ENCODE results near the gene WBP1.
"Not testable (repeated sequence)": the region's sequence is repeated elsewhere in the genome, so short reads cannot be mapped to it uniquely, and the experiment has no call there.

The WBP1 gene

GRCh38 chr2:74457129-74457548 is 1.1 kb upstream of the WBP1 start:
- Histone ChIP-seq H3K23ac (ENCODE audit: low read length in 2 of 2) (peak overlapping the region in 1 of 2 experiments; percentile 34), H3K79me1 (replicated peaks; ENCODE audit: low read length, poor library complexity, severe bottlenecking) (peaks cover 32% of the 10 kb centered on the region), H2BK12ac (ENCODE audit: low read length in 2 of 2) (no peak overlapping the region), H4K8ac (ENCODE audit: low read length) (peak overlapping the region; percentile 95), H2AK5ac (ENCODE audit: low read length, severe bottlenecking) (no peak overlapping the region), H3K4me2 (ENCODE audit: low read length, poor library complexity, severe bottlenecking) (peak overlapping the region; percentile 87), H2AFZ (ENCODE audit: low read depth, low read length) (peak overlapping the region; percentile 33), H2BK120ac (ENCODE audit: low read depth, low read length) (peak overlapping the region; percentile 71), H3K14ac (ENCODE audit: low read length in 2 of 2) (no peak overlapping the region), H3K36me3 (ENCODE audit: control insufficient read depth in 1 of 2, insufficient read depth in 2 of 2, low read depth in 1 of 2, low read length in 2 of 2) (peaks cover 15 to 24% of the 10 kb centered on the region in 2 experiments), H2BK15ac (ENCODE audit: low read depth, poor library complexity, severe bottlenecking) (peak overlapping the region; percentile 52), H4K91ac (ENCODE audit: low read length) (no peak overlapping the region), H3K4ac (ENCODE audit: low read depth in 1 of 2, low read length in 2 of 2) (peak overlapping the region; percentile 56 to 79), H3K27me3 (ENCODE audit: control insufficient read depth in 1 of 2, insufficient read depth in 1 of 2, low read length in 2 of 2) (no peaks in the 10 kb centered on the region), H3K4me3 (ENCODE audit: insufficient read depth in 1 of 2, low read depth in 1 of 2, low read length in 2 of 2) (peak overlapping the region; percentile 57 to 87), H3K9me3 (ENCODE audit: control insufficient read depth, low read length) (no peaks in the 10 kb centered on the region), H3K27ac (ENCODE audit: low read length, poor library complexity, severe bottlenecking) (peak overlapping the region; percentile 75), H3K18ac (ENCODE audit: low read depth in 1 of 2, low read length in 2 of 2) (peak overlapping the region; percentile 41 to 76), H3K9ac (ENCODE audit: low read length) (peak overlapping the region; percentile 80), H3K4me1 (ENCODE audit: control insufficient read depth, insufficient read depth, low read depth, low read length) (peaks cover 11% of the 10 kb centered on the region), H2BK5ac (ENCODE audit: low read depth, low read length, poor library complexity, severe bottlenecking) (peak overlapping the region; percentile 50)
- under 1% methylated on average over 18 of the region's 27 CpGs for WGBS
- no peak for DNase-seq

- under 1% methylated on average over 39 of the region's 46 CpGs for whole genome bisulfite sequencing
- peak overlapping the region; percentile 57 to 87 for H3K4me3 ChIP-seq (ENCODE audit: insufficient read depth in 1 of 2, low read depth in 1 of 2, low read length in 2 of 2)
- H2AFZ ChIP-seq (ENCODE audit: low read depth, low read length), result peak overlapping the region; percentile 44
- DNase-seq, result peak; percentile 60
- H4K91ac ChIP-seq (ENCODE audit: low read length), result peak overlapping the region; percentile 36
- H2BK15ac ChIP-seq (ENCODE audit: low read depth, poor library complexity, severe bottlenecking), result peak overlapping the region; percentile 82
- H3K27ac ChIP-seq (ENCODE audit: low read length, poor library complexity, severe bottlenecking), result peak overlapping the region; percentile 93
- peak overlapping the region in 1 of 2 experiments; percentile 30 for H3K14ac ChIP-seq (ENCODE audit: low read length in 2 of 2)
- no peak overlapping the region for H2BK12ac ChIP-seq (ENCODE audit: low read length in 2 of 2)
- peak overlapping the region; percentile 77 to 84 for H3K4ac ChIP-seq (ENCODE audit: low read depth in 1 of 2, low read length in 2 of 2)
- peaks cover 20 to 29% of the 10 kb centered on the region in 2 experiments for H3K36me3 ChIP-seq (ENCODE audit: control insufficient read depth in 1 of 2, insufficient read depth in 2 of 2, low read depth in 1 of 2, low read length in 2 of 2)
- H2BK120ac ChIP-seq (ENCODE audit: low read depth, low read length), result peak overlapping the region; percentile 71
- H3K9ac ChIP-seq (ENCODE audit: low read length), result peak overlapping the region; percentile 92
- H3K79me1 ChIP-seq (replicated peaks; ENCODE audit: low read length, poor library complexity, severe bottlenecking), result peaks cover 36% of the 10 kb centered on the region
- H3K23ac ChIP-seq (ENCODE audit: low read length in 2 of 2), result no peak overlapping the region
- H2AK5ac ChIP-seq (ENCODE audit: low read length, severe bottlenecking), result no peak overlapping the region
- H3K18ac ChIP-seq (ENCODE audit: low read depth in 1 of 2, low read length in 2 of 2), result peak overlapping the region; percentile 60 to 70
- peak overlapping the region; percentile 87 for H3K4me2 ChIP-seq (ENCODE audit: low read length, poor library complexity, severe bottlenecking)
- H3K4me1 ChIP-seq (ENCODE audit: control insufficient read depth, insufficient read depth, low read depth, low read length), result peaks cover 11% of the 10 kb centered on the region
- peak overlapping the region; percentile 63 for H4K8ac ChIP-seq (ENCODE audit: low read length)
- H3K27me3 ChIP-seq (ENCODE audit: control insufficient read depth in 1 of 2, insufficient read depth in 1 of 2, low read length in 2 of 2), result no peaks in the 10 kb centered on the region
- peak overlapping the region; percentile 89 for H2BK5ac ChIP-seq (ENCODE audit: low read depth, low read length, poor library complexity, severe bottlenecking)
- no peaks in the 10 kb centered on the region for H3K9me3 ChIP-seq (ENCODE audit: control insufficient read depth, low read length)
Observed at GRCh38 chr2:74457549-74458131, 598 bp upstream of the WBP1 start.

DNA sequence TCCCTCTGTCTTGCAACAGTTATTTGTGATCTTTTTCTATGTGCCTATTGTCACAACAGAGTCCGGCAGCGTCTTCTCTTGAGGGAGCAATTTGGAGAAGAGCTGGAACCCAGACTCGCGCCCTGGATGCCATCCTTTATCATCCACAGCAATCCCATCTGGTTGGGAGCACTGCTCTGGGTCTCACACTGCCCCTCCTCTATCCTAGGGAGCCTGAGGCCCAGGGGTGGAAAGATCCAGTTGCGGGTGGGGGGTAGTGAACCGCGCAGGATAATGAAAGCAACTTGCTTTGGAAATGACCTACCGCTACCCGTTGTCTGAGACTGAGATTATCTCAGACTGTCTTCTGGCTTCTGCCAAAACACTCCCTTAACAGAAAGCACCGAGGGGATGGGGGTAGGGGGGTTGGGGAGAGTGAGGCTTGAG is 713 bp downstream of the WBP1 start:
- Histone ChIP-seq H4K91ac (ENCODE audit: low read length) (peak overlapping the region; percentile 88), H3K4me3 (ENCODE audit: insufficient read depth in 1 of 2, low read depth in 1 of 2, low read length in 2 of 2) (peak overlapping the region; percentile 72 to 99), H2BK15ac (ENCODE audit: low read depth, poor library complexity, severe bottlenecking) (no peak overlapping the region), H3K36me3 (ENCODE audit: control insufficient read depth in 1 of 2, insufficient read depth in 2 of 2, low read depth in 1 of 2, low read length in 2 of 2) (peaks cover 27 to 36% of the 10 kb centered on the region in 2 experiments), H3K23ac (ENCODE audit: low read length in 2 of 2) (peak overlapping the region in 1 of 2 experiments; percentile 35), H3K18ac (ENCODE audit: low read depth in 1 of 2, low read length in 2 of 2) (peak overlapping the region; percentile 67 to 76), H3K4me1 (ENCODE audit: control insufficient read depth, insufficient read depth, low read depth, low read length) (peaks cover 13% of the 10 kb centered on the region), H2AK5ac (ENCODE audit: low read length, severe bottlenecking) (peak overlapping the region; percentile 90), H2AFZ (ENCODE audit: low read depth, low read length) (no peak overlapping the region), H2BK120ac (ENCODE audit: low read depth, low read length) (no peak overlapping the region), H3K27ac (ENCODE audit: low read length, poor library complexity, severe bottlenecking) (peak overlapping the region; percentile 55), H3K9ac (ENCODE audit: low read length) (peak overlapping the region; percentile 96), H3K14ac (ENCODE audit: low read length in 2 of 2) (peak overlapping the region in 1 of 2 experiments; percentile 53), H2BK5ac (ENCODE audit: low read depth, low read length, poor library complexity, severe bottlenecking) (no peak overlapping the region), H3K4ac (ENCODE audit: low read depth in 1 of 2, low read length in 2 of 2) (peak overlapping the region; percentile 64 to 94), H4K8ac (ENCODE audit: low read length) (peak overlapping the region; percentile 16), H3K27me3 (ENCODE audit: control insufficient read depth in 1 of 2, insufficient read depth in 1 of 2, low read length in 2 of 2) (no peaks in the 10 kb centered on the region), H3K4me2 (ENCODE audit: low read length, poor library complexity, severe bottlenecking) (peak overlapping the region; percentile 57), H3K9me3 (ENCODE audit: control insufficient read depth, low read length) (no peaks in the 10 kb centered on the region), H3K79me1 (replicated peaks; ENCODE audit: low read length, poor library complexity, severe bottlenecking) (peaks cover 43% of the 10 kb centered on the region), H2BK12ac (ENCODE audit: low read length in 2 of 2) (peak overlapping the region in 1 of 2 experiments; percentile 10)
- DNase-seq, result peak; percentile 46
- 0% methylated on average over 4 of the region's 10 CpGs for WGBS

DNA sequence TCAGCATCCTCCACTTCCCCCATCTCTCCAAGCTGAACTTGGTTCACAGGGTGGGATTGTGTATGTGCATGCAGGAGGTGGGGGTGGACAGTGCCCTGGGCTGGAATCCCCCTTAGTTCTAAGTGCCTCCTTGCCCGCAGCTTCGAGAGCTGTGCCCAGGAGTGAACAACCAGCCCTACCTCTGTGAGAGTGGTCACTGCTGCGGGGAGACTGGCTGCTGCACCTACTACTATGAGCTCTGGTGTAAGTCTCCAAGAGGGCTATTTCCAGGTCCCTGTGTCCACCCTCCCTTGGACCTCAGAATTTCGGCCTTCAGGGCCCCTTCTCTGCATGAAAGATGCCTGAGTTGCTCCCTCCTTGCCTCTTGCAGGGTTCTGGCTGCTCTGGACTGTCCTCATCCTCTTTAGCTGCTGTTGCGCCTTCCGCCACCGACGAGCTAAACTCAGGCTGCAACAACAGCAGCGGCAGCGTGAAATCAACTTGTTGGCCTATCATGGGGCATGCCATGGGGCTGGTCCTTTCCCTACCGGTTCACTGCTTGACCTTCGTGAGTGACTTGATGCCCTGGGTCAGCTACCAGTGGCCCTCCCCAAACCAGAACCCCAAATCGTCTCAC is 1.4 kb downstream of the WBP1 start:
- H2AFZ ChIP-seq (ENCODE audit: low read depth, low read length); H2BK12ac ChIP-seq (ENCODE audit: low read length in 2 of 2); H2BK15ac ChIP-seq (ENCODE audit: low read depth, poor library complexity, severe bottlenecking); H4K91ac ChIP-seq (ENCODE audit: low read length); H4K8ac ChIP-seq (ENCODE audit: low read length); H3K27ac ChIP-seq (ENCODE audit: low read length, poor library complexity, severe bottlenecking); H3K18ac ChIP-seq (ENCODE audit: low read depth in 1 of 2, low read length in 2 of 2); H3K14ac ChIP-seq (ENCODE audit: low read length in 2 of 2); H2BK120ac ChIP-seq (ENCODE audit: low read depth, low read length); H3K9me3 ChIP-seq (ENCODE audit: control insufficient read depth, low read length); H3K23ac ChIP-seq (ENCODE audit: low read length in 2 of 2); H2BK5ac ChIP-seq (ENCODE audit: low read depth, low read length, poor library complexity, severe bottlenecking); DNase-seq; H3K27me3 ChIP-seq (ENCODE audit: control insufficient read depth in 1 of 2, insufficient read depth in 1 of 2, low read length in 2 of 2); H2AK5ac ChIP-seq (ENCODE audit: low read length, severe bottlenecking); H3K4ac ChIP-seq (ENCODE audit: low read depth in 1 of 2, low read length in 2 of 2): not testable (repeated sequence)
- peaks cover 13% of the 10 kb centered on the region for H3K4me1 ChIP-seq (ENCODE audit: control insufficient read depth, insufficient read depth, low read depth, low read length)
- H3K79me1 ChIP-seq (replicated peaks; ENCODE audit: low read length, poor library complexity, severe bottlenecking), result peaks cover 43% of the 10 kb centered on the region
- peaks cover 27 to 36% of the 10 kb centered on the region in 2 experiments for H3K36me3 ChIP-seq (ENCODE audit: control insufficient read depth in 1 of 2, insufficient read depth in 2 of 2, low read depth in 1 of 2, low read length in 2 of 2)
- 90% methylated on average over 13 of the region's 13 CpGs for WGBS
- peak overlapping the region; percentile 96 for H3K9ac ChIP-seq (ENCODE audit: low read length)
- H3K4me3 ChIP-seq (ENCODE audit: insufficient read depth in 1 of 2, low read depth in 1 of 2, low read length in 2 of 2), result peak overlapping the region in 1 of 2 experiments; percentile 99
- peak overlapping the region; percentile 24 for H3K4me2 ChIP-seq (ENCODE audit: low read length, poor library complexity, severe bottlenecking)
